ENCODE measurements around the gene PERCC1. TPM values are rescaled to one million over a fixed set of nuclear protein-coding genes. Genes with fewer than 3 reads are reported as not detected.
"Not testable (repeated sequence)": the region's sequence is repeated elsewhere in the genome, so short reads cannot be mapped to it uniquely, and the experiment has no call there.

PERCC1 gene
- total RNA-seq, 1 donor from 2014 or later: not detected

DNA sequence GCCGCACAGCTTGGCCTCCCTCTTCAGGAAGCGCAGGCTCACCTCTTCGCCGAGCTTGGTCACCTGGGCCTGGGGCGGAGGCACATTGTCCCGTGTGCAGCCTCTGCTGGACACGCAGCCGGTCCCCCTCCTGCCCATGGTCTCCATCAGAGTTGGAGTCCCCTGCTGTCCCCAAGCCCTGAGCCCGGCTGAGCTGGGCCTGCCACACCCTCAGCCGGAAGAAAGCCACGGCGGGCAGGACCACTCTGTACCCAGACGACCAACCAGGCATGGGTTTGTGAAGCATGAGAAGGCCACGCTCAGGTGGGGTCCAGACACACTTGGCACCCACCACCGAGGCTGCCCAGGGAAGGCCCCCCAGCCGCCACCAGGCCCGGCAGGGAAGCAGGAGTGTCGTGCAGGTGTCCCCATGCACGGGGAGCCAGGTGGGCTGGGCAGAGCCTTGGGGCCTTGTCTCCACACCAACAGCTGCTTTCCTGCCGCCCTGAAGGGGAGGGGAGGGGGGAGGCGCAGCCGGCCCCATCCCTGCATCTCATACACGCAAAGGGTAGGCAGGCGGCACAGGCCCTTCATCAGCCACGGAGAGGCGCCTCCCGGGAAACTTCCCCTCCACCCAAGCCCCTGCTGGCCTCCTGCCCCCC is 8.3 kb downstream of the PERCC1 start:
- Histone ChIP-seq H3K4me1 (ENCODE audit: control insufficient read depth in 3 of 3, insufficient read depth in 3 of 3, low read length in 3 of 3) (no peaks in the 10 kb centered on the region), H3K4me3 (ENCODE audit: low read length in 3 of 3) (no peak overlapping the region), H3K36me3 (ENCODE audit: control insufficient read depth in 3 of 3, insufficient read depth in 3 of 3, low read length in 3 of 3) (no peaks in the 10 kb centered on the region), H3K27me3 (ENCODE audit: control insufficient read depth in 3 of 3, insufficient read depth in 3 of 3, low read length in 3 of 3) (no peaks in the 10 kb centered on the region), H3K27ac (ENCODE audit: low read depth, low read length) (no peak overlapping the region), H3K9me3 (ENCODE audit: control insufficient read depth in 3 of 3, low read length in 3 of 3) (no peaks in the 10 kb centered on the region), H3K9ac (ENCODE audit: low read depth in 1 of 3, low read length in 3 of 3) (no peak overlapping the region)

- not testable (repeated sequence) for H3K27ac ChIP-seq (ENCODE audit: low read depth, low read length); H3K9me3 ChIP-seq (ENCODE audit: control insufficient read depth in 3 of 3, low read length in 3 of 3); H3K4me3 ChIP-seq (ENCODE audit: low read length in 3 of 3); H3K4me1 ChIP-seq (ENCODE audit: control insufficient read depth in 3 of 3, insufficient read depth in 3 of 3, low read length in 3 of 3); H3K36me3 ChIP-seq (ENCODE audit: control insufficient read depth in 3 of 3, insufficient read depth in 3 of 3, low read length in 3 of 3); H3K9ac ChIP-seq (ENCODE audit: low read depth in 1 of 3, low read length in 3 of 3); H3K27me3 ChIP-seq (ENCODE audit: control insufficient read depth in 3 of 3, insufficient read depth in 3 of 3, low read length in 3 of 3)
Measured at GRCh38 chr16:1439699-1440074, 8.8 kb downstream of the PERCC1 start.

GRCh38 chr16:1441391-1441829 is 10.5 kb downstream of the PERCC1 start:
- peaks cover 5 to 8% (median 6%) of the 10 kb centered on the region in 3 donors for H3K36me3 ChIP-seq (ENCODE audit: control insufficient read depth in 3 of 3, insufficient read depth in 3 of 3, low read length in 3 of 3)
- no peaks in the 10 kb centered on the region for H3K27me3 ChIP-seq (ENCODE audit: control insufficient read depth in 3 of 3, insufficient read depth in 3 of 3, low read length in 3 of 3)
- no peak overlapping the region for H3K27ac ChIP-seq (ENCODE audit: low read depth, low read length)
- no peak overlapping the region for H3K9ac ChIP-seq (ENCODE audit: low read depth in 1 of 3, low read length in 3 of 3)
- no peak overlapping the region for H3K4me3 ChIP-seq (ENCODE audit: low read length in 3 of 3)
- no peaks in the 10 kb centered on the region for H3K9me3 ChIP-seq (ENCODE audit: control insufficient read depth in 3 of 3, low read length in 3 of 3)
- H3K4me1 ChIP-seq (ENCODE audit: control insufficient read depth in 3 of 3, insufficient read depth in 3 of 3, low read length in 3 of 3): no peaks in the 10 kb centered on the region

- no peak overlapping the region for H3K4me3 ChIP-seq (ENCODE audit: low read length in 3 of 3)
- H3K36me3 ChIP-seq (ENCODE audit: control insufficient read depth in 3 of 3, insufficient read depth in 3 of 3, low read length in 3 of 3): peaks cover 11 to 12% (median 12%) of the 10 kb centered on the region in 3 donors
- no peaks in the 10 kb centered on the region for H3K27me3 ChIP-seq (ENCODE audit: control insufficient read depth in 3 of 3, insufficient read depth in 3 of 3, low read length in 3 of 3)
- H3K4me1 ChIP-seq (ENCODE audit: control insufficient read depth in 3 of 3, insufficient read depth in 3 of 3, low read length in 3 of 3): no peaks in the 10 kb centered on the region
- no peak overlapping the region for H3K9ac ChIP-seq (ENCODE audit: low read depth in 1 of 3, low read length in 3 of 3)
- no peak overlapping the region for H3K27ac ChIP-seq (ENCODE audit: low read depth, low read length)
- H3K9me3 ChIP-seq (ENCODE audit: control insufficient read depth in 3 of 3, low read length in 3 of 3): no peaks in the 10 kb centered on the region
Measured at GRCh38 chr16:1442697-1443096, 11.8 kb downstream of the PERCC1 start.

GRCh38 chr16:1443403-1443973 is 12.6 kb downstream of the PERCC1 start:
- Histone ChIP-seq H3K27ac (ENCODE audit: low read depth, low read length) (no peak overlapping the region), H3K27me3 (ENCODE audit: control insufficient read depth in 3 of 3, insufficient read depth in 3 of 3, low read length in 3 of 3) (no peaks in the 10 kb centered on the region), H3K4me1 (ENCODE audit: control insufficient read depth in 3 of 3, insufficient read depth in 3 of 3, low read length in 3 of 3) (no peaks in the 10 kb centered on the region), H3K9me3 (ENCODE audit: control insufficient read depth in 3 of 3, low read length in 3 of 3) (no peaks in the 10 kb centered on the region), H3K36me3 (ENCODE audit: control insufficient read depth in 3 of 3, insufficient read depth in 3 of 3, low read length in 3 of 3) (peaks cover 17 to 20% (median 20%) of the 10 kb centered on the region in 3 donors), H3K9ac (ENCODE audit: low read depth in 1 of 3, low read length in 3 of 3) (no peak overlapping the region), H3K4me3 (ENCODE audit: low read length in 3 of 3) (no peak overlapping the region)

- Histone ChIP-seq H3K9me3 (ENCODE audit: control insufficient read depth in 3 of 3, low read length in 3 of 3) (no peaks in the 10 kb centered on the region), H3K27ac (ENCODE audit: low read depth, low read length) (no peak within 1 kb of the TSS), H3K4me1 (ENCODE audit: control insufficient read depth in 3 of 3, insufficient read depth in 3 of 3, low read length in 3 of 3) (no peaks in the 10 kb centered on the region), H3K27me3 (ENCODE audit: control insufficient read depth in 3 of 3, insufficient read depth in 3 of 3, low read length in 3 of 3) (no peaks in the 10 kb centered on the region), H3K9ac (ENCODE audit: low read depth in 1 of 3, low read length in 3 of 3) (no peak within 1 kb of the TSS), H3K4me3 (ENCODE audit: low read length in 3 of 3) (no peak within 1 kb of the TSS), H3K36me3 (ENCODE audit: control insufficient read depth in 3 of 3, insufficient read depth in 3 of 3, low read length in 3 of 3) (peaks cover 18 to 24% (median 23%) of the 10 kb centered on the region in 3 donors)
Measured at GRCh38 chr16:1443980-1444729, 13.3 kb downstream of the PERCC1 start, which contains the start of gene CCDC154. Gene CCDC154, minus strand, starts transcription at chr16:1444556. Its CDS starts 234 bp downstream, at chr16:1444322.

DNA sequence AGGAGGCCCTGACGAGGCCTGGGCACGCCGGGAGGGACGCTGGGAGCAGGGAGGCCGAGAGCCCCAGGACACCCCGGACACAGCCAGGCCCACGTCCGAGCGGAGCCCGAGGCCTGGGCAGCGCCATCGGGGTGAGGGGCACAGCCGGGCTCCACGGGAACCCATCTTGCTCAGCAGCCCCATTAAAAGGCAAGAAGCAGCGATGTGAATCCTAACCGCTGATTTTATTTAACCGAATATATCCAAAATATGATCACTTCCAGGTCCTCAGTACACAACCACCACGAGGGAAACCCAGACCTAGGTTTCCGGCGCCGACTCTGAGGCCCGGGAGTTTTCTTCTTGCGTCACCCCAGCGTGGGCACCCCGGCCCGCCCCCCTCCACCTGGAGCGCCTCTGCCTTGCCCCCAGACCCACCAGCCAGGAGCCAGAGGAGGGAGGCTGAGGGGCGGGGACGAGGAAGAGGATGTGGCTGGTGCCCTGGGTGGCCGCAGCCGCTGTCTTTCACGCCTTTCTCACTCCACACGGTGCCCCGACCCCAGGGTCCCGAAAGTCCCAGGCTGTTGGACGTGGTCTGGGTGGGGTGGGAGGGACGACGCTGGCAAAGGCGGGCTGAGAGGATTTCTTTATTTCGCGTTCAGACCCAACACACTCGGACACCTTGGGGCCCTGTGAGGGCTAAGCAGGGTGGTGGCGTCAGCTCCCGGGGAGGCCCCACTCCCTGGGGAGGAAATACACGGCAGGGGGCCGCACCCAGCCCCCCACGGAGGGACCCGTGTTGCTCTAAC is 14.0 kb downstream of the PERCC1 start:
- Histone ChIP-seq H3K4me3 (ENCODE audit: low read length in 3 of 3) (no peak overlapping the region), H3K27ac (ENCODE audit: low read depth, low read length) (no peak overlapping the region), H3K9me3 (ENCODE audit: control insufficient read depth in 3 of 3, low read length in 3 of 3) (no peaks in the 10 kb centered on the region), H3K36me3 (ENCODE audit: control insufficient read depth in 3 of 3, insufficient read depth in 3 of 3, low read length in 3 of 3) (peaks cover 21 to 30% (median 28%) of the 10 kb centered on the region in 3 donors), H3K4me1 (ENCODE audit: control insufficient read depth in 3 of 3, insufficient read depth in 3 of 3, low read length in 3 of 3) (no peaks in the 10 kb centered on the region), H3K27me3 (ENCODE audit: control insufficient read depth in 3 of 3, insufficient read depth in 3 of 3, low read length in 3 of 3) (no peaks in the 10 kb centered on the region), H3K9ac (ENCODE audit: low read depth in 1 of 3, low read length in 3 of 3) (no peak overlapping the region)

- no peaks in the 10 kb centered on the region for H3K27me3 ChIP-seq (ENCODE audit: control insufficient read depth in 3 of 3, insufficient read depth in 3 of 3, low read length in 3 of 3)
- H3K27ac ChIP-seq (ENCODE audit: low read depth, low read length): no peak overlapping the region
- no peaks in the 10 kb centered on the region for H3K4me1 ChIP-seq (ENCODE audit: control insufficient read depth in 3 of 3, insufficient read depth in 3 of 3, low read length in 3 of 3)
- H3K4me3 ChIP-seq (ENCODE audit: low read length in 3 of 3): no peak overlapping the region
- H3K36me3 ChIP-seq (ENCODE audit: control insufficient read depth in 3 of 3, insufficient read depth in 3 of 3, low read length in 3 of 3): peaks cover 21 to 33% (median 28%) of the 10 kb centered on the region in 3 donors
- no peak overlapping the region for H3K9ac ChIP-seq (ENCODE audit: low read depth in 1 of 3, low read length in 3 of 3)
- no peaks in the 10 kb centered on the region for H3K9me3 ChIP-seq (ENCODE audit: control insufficient read depth in 3 of 3, low read length in 3 of 3)
Measured at GRCh38 chr16:1445518-1446203, 14.8 kb downstream of the PERCC1 start.

DNA sequence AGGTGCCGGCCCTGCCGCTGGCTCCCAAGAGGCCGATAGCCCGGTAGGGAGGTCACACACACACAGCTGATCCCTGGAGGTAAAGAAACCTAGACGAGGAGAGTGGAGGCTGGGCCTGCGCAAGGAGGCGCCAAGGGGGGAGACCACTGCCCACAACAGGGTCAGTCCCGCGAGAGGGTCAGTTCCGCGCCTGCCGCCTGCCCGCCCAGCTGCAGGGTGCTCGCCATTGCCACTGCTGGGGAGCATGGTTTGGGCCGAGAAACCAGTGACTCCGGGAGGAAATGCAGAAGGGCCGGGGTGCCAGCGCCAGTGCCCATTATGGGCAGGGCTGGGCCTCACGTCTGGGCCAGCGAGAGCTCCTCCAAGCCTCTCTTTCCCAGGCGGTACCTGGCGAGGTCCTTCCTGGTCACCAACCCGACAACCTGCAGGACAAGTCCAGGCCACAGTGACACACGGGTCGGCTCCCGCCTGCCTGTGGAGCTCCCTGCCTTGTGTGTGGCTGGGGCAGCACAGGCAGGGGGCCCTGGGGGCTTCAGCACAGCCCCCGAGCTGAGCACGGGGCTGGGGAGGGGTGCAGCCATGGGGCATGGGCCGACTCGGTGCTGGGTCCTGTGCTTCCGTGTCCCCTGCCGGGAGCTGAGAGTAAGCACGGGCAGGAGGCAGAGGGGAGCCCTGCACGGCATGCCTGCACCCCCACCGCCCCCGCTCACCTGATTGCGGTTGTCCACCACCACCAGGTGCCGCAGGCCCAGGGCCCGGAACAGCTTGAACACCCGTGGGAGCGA is 15.6 kb downstream of the PERCC1 start:
- no peak overlapping the region for H3K4me3 ChIP-seq (ENCODE audit: low read length in 3 of 3)
- peak overlapping the region in 1 of 3 donors; percentile 8 for H3K9ac ChIP-seq (ENCODE audit: low read depth in 1 of 3, low read length in 3 of 3)
- no peaks in the 10 kb centered on the region for H3K27me3 ChIP-seq (ENCODE audit: control insufficient read depth in 3 of 3, insufficient read depth in 3 of 3, low read length in 3 of 3)
- no peaks in the 10 kb centered on the region for H3K9me3 ChIP-seq (ENCODE audit: control insufficient read depth in 3 of 3, low read length in 3 of 3)
- H3K36me3 ChIP-seq (ENCODE audit: control insufficient read depth in 3 of 3, insufficient read depth in 3 of 3, low read length in 3 of 3): peaks cover 29 to 41% (median 34%) of the 10 kb centered on the region in 3 donors
- H3K4me1 ChIP-seq (ENCODE audit: control insufficient read depth in 3 of 3, insufficient read depth in 3 of 3, low read length in 3 of 3): no peaks in the 10 kb centered on the region
- no peak overlapping the region for H3K27ac ChIP-seq (ENCODE audit: low read depth, low read length)

Measured in skeletal muscle tissue (tissue), 4 donors.